Ishikawa (cell line): ENCODE measurements around the gene MARS1.

Experiments used
- CREB1 ChIP-seq: IDR thresholded peaks from 2 replicates; pipeline ENCODE4 v1.6.1; 2012; ENCODE audit warnings: low read depth
- EP300 ChIP-seq: IDR thresholded peaks from 2 replicates; pipeline ENCODE4 v1.6.1; 2012; ENCODE audit warnings: borderline replicate concordance
- FOXM1 ChIP-seq: IDR thresholded peaks from 2 replicates; pipeline ENCODE4 v1.6.1; 2012; ENCODE audit warnings: low read depth, borderline replicate concordance
- NFIC ChIP-seq: IDR thresholded peaks from 2 replicates; pipeline ENCODE4 v1.6.1; 2012
- RAD21 ChIP-seq: IDR thresholded peaks from 2 replicates; pipeline ENCODE4 v1.6.1; 2012; ENCODE audit warnings: low read depth
- TAF1 ChIP-seq: IDR thresholded peaks from 2 replicates; pipeline ENCODE4 v1.6.1; 2012; ENCODE audit warnings: low read depth, mild to moderate bottlenecking
- TCF12 ChIP-seq: IDR thresholded peaks from 2 replicates; pipeline ENCODE4 v1.6.1; 2012; ENCODE audit warnings: low read depth
- TEAD4 ChIP-seq: IDR thresholded peaks from 2 replicates; pipeline ENCODE4 v1.6.1; 2012
- USF1 ChIP-seq: IDR thresholded peaks from 2 replicates; pipeline ENCODE4 v1.6.1; 2012
- TF ChIP-seq, protein P1 (sequence below): IDR thresholded peaks from 2 replicates; pipeline ENCODE4 v1.6.1; 2012; ENCODE audit warnings: low read depth, mild to moderate bottlenecking

DNA sequence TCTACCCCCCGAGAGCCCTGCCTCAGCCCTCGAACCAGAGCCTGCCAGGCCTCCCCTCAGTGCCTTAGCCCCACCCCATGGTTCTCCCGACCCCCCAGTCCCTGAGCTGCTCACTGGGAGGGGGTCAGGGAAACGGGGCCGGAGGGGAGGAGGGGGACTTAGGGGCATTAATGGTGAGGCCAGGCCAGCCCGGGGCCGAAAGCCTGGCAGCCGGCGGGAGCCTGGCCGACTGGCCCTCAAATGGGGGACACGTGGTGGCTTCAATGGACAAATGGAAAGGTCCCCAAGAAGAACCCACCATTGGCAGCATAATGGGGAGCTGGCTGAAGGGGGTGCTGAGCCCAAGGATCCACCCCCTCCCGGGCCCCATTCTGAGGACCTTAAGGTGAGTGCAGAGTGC lies 40.3 kb downstream of the MARS1 start:
- TF ChIP-seq FOXM1 (no peak), TAF1 (no peak), RAD21 (no peak), USF1 (no peak), EP300 (no peak), NFIC (no peak), CREB1 (no peak), TCF12 (no peak), TEAD4 (no peak)
- TF ChIP-seq, protein P1, sequence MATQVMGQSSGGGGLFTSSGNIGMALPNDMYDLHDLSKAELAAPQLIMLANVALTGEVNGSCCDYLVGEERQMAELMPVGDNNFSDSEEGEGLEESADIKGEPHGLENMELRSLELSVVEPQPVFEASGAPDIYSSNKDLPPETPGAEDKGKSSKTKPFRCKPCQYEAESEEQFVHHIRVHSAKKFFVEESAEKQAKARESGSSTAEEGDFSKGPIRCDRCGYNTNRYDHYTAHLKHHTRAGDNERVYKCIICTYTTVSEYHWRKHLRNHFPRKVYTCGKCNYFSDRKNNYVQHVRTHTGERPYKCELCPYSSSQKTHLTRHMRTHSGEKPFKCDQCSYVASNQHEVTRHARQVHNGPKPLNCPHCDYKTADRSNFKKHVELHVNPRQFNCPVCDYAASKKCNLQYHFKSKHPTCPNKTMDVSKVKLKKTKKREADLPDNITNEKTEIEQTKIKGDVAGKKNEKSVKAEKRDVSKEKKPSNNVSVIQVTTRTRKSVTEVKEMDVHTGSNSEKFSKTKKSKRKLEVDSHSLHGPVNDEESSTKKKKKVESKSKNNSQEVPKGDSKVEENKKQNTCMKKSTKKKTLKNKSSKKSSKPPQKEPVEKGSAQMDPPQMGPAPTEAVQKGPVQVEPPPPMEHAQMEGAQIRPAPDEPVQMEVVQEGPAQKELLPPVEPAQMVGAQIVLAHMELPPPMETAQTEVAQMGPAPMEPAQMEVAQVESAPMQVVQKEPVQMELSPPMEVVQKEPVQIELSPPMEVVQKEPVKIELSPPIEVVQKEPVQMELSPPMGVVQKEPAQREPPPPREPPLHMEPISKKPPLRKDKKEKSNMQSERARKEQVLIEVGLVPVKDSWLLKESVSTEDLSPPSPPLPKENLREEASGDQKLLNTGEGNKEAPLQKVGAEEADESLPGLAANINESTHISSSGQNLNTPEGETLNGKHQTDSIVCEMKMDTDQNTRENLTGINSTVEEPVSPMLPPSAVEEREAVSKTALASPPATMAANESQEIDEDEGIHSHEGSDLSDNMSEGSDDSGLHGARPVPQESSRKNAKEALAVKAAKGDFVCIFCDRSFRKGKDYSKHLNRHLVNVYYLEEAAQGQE, result no peak
